ENCODE measurements around the gene TRPC4AP.
"Not testable (repeated sequence)": the region's sequence is repeated elsewhere in the genome, so short reads cannot be mapped to it uniquely, and the experiment has no call there.

Gene TRPC4AP

DNA sequence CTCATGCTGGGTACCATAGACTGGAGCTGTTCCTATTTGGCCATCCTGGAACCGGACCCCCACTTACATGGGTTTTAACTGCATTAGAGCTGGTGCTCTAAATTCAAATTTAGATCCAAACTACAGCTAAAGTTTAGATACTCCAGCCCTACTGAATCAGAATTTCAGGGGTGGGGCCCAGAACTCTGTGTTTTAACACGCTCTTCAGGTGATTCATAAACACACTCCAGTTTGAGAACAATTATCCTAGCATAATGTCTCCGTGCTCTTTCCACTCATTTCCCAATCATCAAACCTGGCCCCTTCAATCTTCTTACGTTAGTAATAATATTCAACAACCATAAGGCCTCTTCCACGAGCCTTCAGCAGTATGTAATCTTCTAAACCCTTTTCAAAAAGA lies 15.3 kb downstream of the TRPC4AP start:
- DNase-seq (ENCODE audit: low spot score), result no peak
- TF ChIP-seq, protein P1, sequence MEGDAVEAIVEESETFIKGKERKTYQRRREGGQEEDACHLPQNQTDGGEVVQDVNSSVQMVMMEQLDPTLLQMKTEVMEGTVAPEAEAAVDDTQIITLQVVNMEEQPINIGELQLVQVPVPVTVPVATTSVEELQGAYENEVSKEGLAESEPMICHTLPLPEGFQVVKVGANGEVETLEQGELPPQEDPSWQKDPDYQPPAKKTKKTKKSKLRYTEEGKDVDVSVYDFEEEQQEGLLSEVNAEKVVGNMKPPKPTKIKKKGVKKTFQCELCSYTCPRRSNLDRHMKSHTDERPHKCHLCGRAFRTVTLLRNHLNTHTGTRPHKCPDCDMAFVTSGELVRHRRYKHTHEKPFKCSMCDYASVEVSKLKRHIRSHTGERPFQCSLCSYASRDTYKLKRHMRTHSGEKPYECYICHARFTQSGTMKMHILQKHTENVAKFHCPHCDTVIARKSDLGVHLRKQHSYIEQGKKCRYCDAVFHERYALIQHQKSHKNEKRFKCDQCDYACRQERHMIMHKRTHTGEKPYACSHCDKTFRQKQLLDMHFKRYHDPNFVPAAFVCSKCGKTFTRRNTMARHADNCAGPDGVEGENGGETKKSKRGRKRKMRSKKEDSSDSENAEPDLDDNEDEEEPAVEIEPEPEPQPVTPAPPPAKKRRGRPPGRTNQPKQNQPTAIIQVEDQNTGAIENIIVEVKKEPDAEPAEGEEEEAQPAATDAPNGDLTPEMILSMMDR (IDR thresholded peaks at IDR 0.05; ENCODE audit: extremely low read depth, insufficient read depth, missing control alignments), result no peak
- in situ Hi-C loops (cut with MboI; ENCODE audit: low pct_unique_long_range_greater_than_20kb, low sequenced_read_pairs, unreplicated experiment), result no loop called here

DNA sequence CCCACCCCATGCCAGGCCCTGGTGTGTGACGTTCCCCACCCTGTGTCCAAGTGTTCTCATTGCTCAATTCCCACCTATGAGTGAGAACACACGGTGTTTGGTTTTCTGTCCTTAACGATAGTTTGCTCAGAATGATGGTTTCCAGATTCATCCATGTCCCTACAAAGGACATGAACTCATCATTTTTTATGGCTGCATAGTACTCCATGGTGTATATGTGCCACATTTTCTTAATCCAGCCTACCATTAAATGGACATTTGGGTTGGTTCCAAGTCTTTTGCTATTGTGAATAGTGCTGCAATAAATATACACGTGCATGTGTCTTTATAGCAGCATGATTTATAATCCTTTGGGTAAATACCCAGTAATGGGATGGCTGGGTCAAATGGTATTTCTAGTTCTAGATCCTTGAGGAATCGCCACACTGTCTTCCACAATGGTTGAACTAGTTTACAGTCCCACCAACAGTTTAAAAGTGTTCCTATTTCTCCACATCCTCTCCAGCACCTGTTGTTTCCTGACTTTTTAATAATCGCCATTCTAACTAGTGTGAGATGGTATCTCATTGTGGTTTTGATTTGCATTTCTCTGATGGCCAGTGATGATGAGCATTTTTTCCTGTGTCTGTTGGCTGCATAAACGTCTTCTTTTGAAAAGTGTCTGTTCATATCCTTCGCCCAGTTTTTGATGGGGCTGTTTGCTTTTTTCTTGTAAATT lies 21.0 kb downstream of the TRPC4AP start:
- DNase-seq (ENCODE audit: low spot score); in situ Hi-C loops (cut with MboI; ENCODE audit: low pct_unique_long_range_greater_than_20kb, low sequenced_read_pairs, unreplicated experiment): not testable (repeated sequence)

DNA sequence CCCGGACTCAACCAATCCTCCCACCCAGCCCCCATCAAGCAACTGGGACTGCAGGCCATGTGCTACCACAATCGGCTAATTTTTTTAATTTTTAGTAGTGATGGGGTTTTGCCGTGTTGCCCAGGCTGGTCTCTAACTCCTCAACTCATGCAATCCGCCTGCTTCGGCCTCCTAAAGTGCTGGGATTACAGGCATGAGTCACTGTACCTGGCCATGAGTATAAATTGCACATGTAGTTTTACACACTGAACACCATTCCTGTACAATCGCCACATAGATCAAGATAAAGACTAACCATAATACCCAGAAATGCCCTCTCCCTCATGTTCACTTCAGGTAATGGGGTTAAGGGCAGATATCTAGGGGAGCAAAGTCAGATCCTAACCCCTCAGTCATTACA lies 26.4 kb downstream of the TRPC4AP start:
- TF ChIP-seq, protein P1 (IDR thresholded peaks at IDR 0.05; ENCODE audit: extremely low read depth, insufficient read depth, missing control alignments), result no peak
- no peak for DNase-seq (ENCODE audit: low spot score)
- in situ Hi-C loops (cut with MboI; ENCODE audit: low pct_unique_long_range_greater_than_20kb, low sequenced_read_pairs, unreplicated experiment), result no loop called here

DNA sequence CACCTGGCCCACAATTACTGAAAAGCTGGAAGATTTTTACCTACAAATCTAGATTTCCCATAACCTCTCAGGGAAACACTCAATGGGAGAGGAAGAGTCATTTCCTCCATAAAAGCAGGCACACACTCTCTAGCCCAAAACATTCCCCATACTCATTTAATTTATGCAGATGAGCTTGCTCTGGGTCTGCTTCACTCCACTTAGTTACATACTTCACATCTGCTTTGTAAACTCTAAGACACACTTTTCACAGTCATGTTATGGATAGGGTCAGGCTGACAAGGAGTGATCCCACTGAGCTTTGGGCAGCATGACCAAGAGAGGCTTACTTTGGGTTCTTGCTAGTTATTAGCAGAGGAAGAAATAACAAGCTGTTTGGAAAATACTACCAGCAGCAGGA lies 27.4 kb downstream of the TRPC4AP start:
- DNase-seq (ENCODE audit: low spot score), result no peak
- in situ Hi-C loops (cut with MboI; ENCODE audit: low pct_unique_long_range_greater_than_20kb, low sequenced_read_pairs, unreplicated experiment), result no loop called here
- TF ChIP-seq, protein P1 (IDR thresholded peaks at IDR 0.05; ENCODE audit: extremely low read depth, insufficient read depth, missing control alignments), result no peak

DNA sequence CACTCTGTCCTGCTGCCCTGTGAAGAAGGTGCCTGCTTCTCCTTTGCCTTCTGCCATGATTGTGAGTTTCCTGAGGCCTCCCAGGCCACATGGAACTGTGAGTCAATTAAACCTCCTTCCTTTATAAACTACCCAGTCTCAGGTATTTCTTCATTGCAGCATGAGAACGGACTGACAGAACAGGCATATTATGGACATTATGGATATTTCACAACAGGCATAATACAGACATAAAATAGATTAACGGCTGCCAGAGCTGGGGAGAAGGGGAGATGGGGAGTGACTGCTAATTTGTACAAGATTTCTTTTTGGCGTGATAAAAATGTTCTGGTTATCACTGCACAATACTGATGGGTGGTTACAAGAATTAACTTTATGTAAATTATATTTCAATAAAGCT lies 29.4 kb downstream of the TRPC4AP start:
- in situ Hi-C loops (cut with MboI; ENCODE audit: low pct_unique_long_range_greater_than_20kb, low sequenced_read_pairs, unreplicated experiment), result no loop called here
- TF ChIP-seq, protein P1 (IDR thresholded peaks at IDR 0.05; ENCODE audit: extremely low read depth, insufficient read depth, missing control alignments), result no peak

DNA sequence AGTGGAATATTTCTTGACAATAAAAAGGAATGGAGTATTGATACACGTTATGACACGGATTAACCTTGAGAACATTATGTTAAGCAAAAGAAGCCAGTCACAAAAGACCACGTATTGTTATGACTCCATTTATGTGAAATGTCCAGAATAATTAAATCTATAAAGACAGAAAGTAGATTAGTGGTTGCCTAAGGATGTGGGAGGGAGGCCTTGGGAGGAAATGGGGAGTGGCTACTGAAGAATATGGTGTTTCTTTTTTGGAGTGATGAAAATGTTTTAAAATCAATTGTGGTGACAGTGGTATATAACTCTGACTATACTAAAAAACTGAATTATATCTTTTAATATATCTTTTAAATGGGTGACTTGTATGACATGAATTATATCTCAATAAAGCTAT lies 30.1 kb downstream of the TRPC4AP start:
- in situ Hi-C loops (cut with MboI; ENCODE audit: low pct_unique_long_range_greater_than_20kb, low sequenced_read_pairs, unreplicated experiment), result no loop called here
- TF ChIP-seq, protein P1 (IDR thresholded peaks at IDR 0.05; ENCODE audit: extremely low read depth, insufficient read depth, missing control alignments), result no peak
- DNase-seq (ENCODE audit: low spot score), result no peak

More for the DNA sequence above, 29.4 kb downstream of the TRPC4AP start:
- no peak for DNase-seq (ENCODE audit: low spot score)

DNA sequence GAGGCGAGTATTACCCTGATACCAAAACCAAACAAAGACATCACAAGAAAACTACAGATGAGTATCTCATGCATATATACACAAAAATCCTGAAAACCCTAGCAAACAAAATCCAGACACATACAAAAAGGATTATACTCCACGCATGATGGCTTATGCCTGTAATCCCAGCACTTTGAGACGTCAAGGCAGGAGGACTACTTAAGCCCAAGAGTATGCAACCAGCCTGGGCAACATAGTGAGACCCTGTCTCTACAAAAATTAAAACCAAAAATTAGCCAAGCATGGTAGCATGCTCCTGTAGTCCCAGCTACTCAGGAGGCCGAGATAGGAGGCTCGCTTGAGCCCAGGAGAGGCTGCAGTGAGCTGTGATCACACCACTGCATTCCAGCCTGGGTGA lies 32.4 kb downstream of the TRPC4AP start:
- no peak for DNase-seq (ENCODE audit: low spot score)
- TF ChIP-seq, protein P1 (IDR thresholded peaks at IDR 0.05; ENCODE audit: extremely low read depth, insufficient read depth, missing control alignments), result no peak
- in situ Hi-C loops (cut with MboI; ENCODE audit: low pct_unique_long_range_greater_than_20kb, low sequenced_read_pairs, unreplicated experiment), result no loop called here
